A673 (cell line): ENCODE measurements around the gene UNKL.

Source experiments
- CTCF ChIP-seq: fragments of 300-800, 200-600 bp; sonication (generic); conservative IDR thresholded peaks from 2 replicates; pipeline ENCODE4 v1.5.1; 2017; ENCODE audit warnings: low read depth, mild to moderate bottlenecking, antibody characterized with exemption, low read length, moderate library complexity, mixed read lengths
- EZH2 ChIP-seq: fragments of 200-600 bp; sonication (generic); IDR thresholded peaks from 2 replicates; pipeline ENCODE4 v1.6.1; 2017; ENCODE audit warnings: borderline replicate concordance, low read depth, mild to moderate bottlenecking, mixed read lengths, antibody characterized with exemption, low read length; ENCODE audit not compliant: poor library complexity, severe bottlenecking

DNA sequence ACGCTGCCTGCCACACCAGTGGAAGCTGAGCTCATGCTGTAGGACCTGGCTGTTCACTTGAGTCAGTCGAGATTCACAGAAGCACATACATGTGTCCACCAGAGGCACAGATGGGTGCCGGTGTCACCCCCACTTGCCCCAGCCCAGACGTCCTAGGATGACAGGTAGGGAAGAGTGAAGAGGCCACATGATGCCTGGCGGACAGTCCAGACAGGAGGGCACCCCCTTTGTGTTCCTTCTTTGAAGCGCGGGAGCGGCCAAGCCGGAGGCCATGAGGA, 96.3 kb downstream of the UNKL start:
- no peak for TF ChIP-seq CTCF
- TF ChIP-seq EZH2, result no peak
